Measurements from ENCODE around the gene RCL1. TPM values are rescaled to one million over a fixed set of nuclear protein-coding genes. Genes with fewer than 3 reads are reported as not detected.
A peak's percentile ranks its signal among the peaks of the same experiment; 100 is the strongest.
"Not testable (repeated sequence)": the region's sequence is repeated elsewhere in the genome, so short reads cannot be mapped to it uniquely, and the experiment has no call there.

The RCL1 gene
- total RNA-seq, 1 experiment from 2014 or later, result 9.5 TPM

DNA sequence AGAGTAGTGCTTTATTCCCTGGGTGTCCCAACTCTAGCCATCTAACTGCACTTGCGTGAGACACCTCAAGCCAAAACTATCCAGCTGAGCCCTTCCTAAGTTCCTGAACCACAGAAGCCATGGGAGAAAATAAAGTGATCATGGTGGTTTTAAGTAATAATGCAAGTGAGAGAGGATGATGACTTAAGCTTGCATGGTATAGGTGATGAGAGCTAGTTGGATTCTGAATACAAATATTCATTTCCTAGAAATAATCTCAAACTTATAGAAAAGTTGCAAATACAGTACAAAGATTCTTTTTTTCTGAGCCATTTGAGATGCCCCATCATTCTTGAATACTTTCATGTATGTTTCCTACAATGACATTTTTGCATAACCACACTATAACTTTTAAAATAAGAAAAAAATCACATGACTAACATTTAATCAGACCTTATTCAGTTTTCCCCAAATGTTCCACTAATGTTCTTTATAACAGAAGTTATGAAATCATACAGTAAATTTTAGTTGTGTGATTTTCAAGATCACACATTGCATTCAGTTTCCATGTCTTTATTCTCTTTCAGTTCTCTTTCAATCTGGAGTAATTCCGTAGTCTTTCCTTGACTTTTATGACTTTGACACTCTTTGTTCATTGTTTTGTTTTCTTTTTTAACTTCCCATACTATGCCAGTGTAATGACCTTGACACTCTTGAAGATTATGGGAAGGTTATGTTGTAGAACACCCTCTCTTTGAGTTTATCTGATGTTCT is 46.3 kb upstream of the RCL1 start:
- Histone ChIP-seq H3K79me2 (ENCODE audit: low read depth) (no peaks in the 10 kb centered on the region), H3K27ac (no peak overlapping the region), H3K4me2 (no peak overlapping the region), H3K9me3 (ENCODE audit: insufficient read depth, low read depth) (no peaks in the 10 kb centered on the region), H2AFZ (no peak overlapping the region), H3K4me1 (replicated peaks; ENCODE audit: insufficient read depth) (no peaks in the 10 kb centered on the region), H3K9me2 (ENCODE audit: insufficient read depth) (no peaks in the 10 kb centered on the region), H3K27me3 (ENCODE audit: insufficient read depth, low read depth) (no peaks in the 10 kb centered on the region), H3K4me3 (no peak overlapping the region), H3F3A (ENCODE audit: insufficient read depth, low read depth) (0 out of 2 replicates have a peak, but pooled peaks cover 6% of the 10 kb centered on the region), H3K36me3 (ENCODE audit: low read depth) (no peaks in the 10 kb centered on the region), H4K20me1 (ENCODE audit: insufficient read depth) (no peaks in the 10 kb centered on the region)
- CTCF ChIA-PET, result no interaction called here
- DNase-seq, result no peak
- POLR2A ChIA-PET (ENCODE audit: unreplicated experiment), result no interaction called here
- no TSS peak for BruUV-seq (replicated peaks)
- intact Hi-C loops (cut with micrococcal nuclease; ENCODE audit: unreplicated experiment), result loop anchor here (10.0 kb wide), 1 partner anchor 362 kb away; no protein-coding TSS in a partner anchor
- no peak for TF ChIP-seq EZH2 (IDR thresholded peaks at IDR 0.05; ENCODE audit: low read depth)
- TF ChIP-seq, protein P1, sequence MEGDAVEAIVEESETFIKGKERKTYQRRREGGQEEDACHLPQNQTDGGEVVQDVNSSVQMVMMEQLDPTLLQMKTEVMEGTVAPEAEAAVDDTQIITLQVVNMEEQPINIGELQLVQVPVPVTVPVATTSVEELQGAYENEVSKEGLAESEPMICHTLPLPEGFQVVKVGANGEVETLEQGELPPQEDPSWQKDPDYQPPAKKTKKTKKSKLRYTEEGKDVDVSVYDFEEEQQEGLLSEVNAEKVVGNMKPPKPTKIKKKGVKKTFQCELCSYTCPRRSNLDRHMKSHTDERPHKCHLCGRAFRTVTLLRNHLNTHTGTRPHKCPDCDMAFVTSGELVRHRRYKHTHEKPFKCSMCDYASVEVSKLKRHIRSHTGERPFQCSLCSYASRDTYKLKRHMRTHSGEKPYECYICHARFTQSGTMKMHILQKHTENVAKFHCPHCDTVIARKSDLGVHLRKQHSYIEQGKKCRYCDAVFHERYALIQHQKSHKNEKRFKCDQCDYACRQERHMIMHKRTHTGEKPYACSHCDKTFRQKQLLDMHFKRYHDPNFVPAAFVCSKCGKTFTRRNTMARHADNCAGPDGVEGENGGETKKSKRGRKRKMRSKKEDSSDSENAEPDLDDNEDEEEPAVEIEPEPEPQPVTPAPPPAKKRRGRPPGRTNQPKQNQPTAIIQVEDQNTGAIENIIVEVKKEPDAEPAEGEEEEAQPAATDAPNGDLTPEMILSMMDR (conservative IDR thresholded peaks at IDR 0.05), result no peak

DNA sequence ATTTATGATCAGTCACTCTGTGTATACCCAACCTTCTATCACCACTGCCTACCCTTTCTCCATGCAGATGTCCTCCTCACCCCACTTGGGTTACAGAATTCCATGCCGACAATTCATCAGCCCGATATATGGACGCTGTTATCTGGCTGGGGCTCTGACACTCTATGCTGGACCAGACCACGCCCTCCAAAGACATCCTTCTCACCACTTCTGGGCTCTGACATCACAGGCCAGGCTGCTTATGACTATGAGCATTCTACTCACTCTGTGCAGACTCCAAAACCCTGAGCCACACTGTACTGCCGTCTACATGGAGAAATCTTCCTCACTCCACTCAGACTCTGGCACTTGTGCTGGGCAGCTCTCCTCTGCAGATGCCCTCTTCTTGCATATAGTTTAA is 44.1 kb upstream of the RCL1 start:
- H4K20me1 ChIP-seq (ENCODE audit: insufficient read depth), result no peaks in the 10 kb centered on the region
- no peaks in the 10 kb centered on the region for H3K4me1 ChIP-seq (replicated peaks; ENCODE audit: insufficient read depth)
- no peaks in the 10 kb centered on the region for H3K79me2 ChIP-seq (ENCODE audit: low read depth)
- H3K4me2 ChIP-seq, result no peak overlapping the region
- CTCF ChIA-PET, result no interaction called here
- no peaks in the 10 kb centered on the region for H3K9me3 ChIP-seq (ENCODE audit: insufficient read depth, low read depth)
- no peak overlapping the region for H3K4me3 ChIP-seq
- BruUV-seq (replicated peaks), result no TSS peak
- no peaks in the 10 kb centered on the region for H3F3A ChIP-seq (ENCODE audit: insufficient read depth, low read depth)
- POLR2A ChIA-PET (ENCODE audit: unreplicated experiment), result no interaction called here
- DNase-seq, result no peak
- TF ChIP-seq, protein P1 (conservative IDR thresholded peaks at IDR 0.05), result no peak
- TF ChIP-seq EZH2 (IDR thresholded peaks at IDR 0.05; ENCODE audit: low read depth), result no peak
- no peak overlapping the region for H3K27ac ChIP-seq
- intact Hi-C loops (cut with micrococcal nuclease; ENCODE audit: unreplicated experiment), result loop anchor here (10.0 kb wide), 1 partner anchor 364 kb away; no protein-coding TSS in a partner anchor
- H3K36me3 ChIP-seq (ENCODE audit: low read depth), result no peaks in the 10 kb centered on the region
- no peak overlapping the region for H2AFZ ChIP-seq
- no peaks in the 10 kb centered on the region for H3K27me3 ChIP-seq (ENCODE audit: insufficient read depth, low read depth)
- H3K9me2 ChIP-seq (ENCODE audit: insufficient read depth), result no peaks in the 10 kb centered on the region

DNA sequence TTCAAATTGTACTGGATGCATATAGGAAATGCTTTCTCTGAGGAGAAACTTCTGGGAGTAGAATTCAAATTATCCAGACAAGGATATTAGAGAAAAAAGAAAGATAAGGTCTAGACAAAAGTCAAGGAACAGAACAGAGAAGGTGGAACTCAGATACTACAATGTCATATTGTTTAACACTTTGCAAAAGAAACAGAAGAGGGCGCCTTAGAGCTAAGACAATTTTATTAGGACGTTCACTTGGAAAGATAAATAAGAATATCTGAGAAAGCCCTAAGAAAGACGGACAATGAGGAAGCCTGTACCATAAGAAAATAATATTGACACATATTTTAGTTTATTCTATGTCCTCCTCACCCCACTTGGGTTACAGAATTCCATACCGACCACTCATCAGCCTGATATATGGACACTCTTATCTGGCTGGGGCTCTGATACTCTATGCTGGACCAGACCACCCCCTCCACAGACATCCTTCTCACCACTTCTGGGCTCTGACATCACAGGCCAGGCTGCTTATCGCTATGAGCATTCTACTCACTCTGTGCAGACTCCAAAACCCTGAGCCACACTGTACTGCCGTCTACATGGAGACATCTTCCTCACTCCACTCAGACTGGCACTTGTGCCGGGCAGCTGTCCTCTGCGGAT is 42.6 kb upstream of the RCL1 start:
- Histone ChIP-seq H3K27me3 (ENCODE audit: insufficient read depth, low read depth) (no peaks in the 10 kb centered on the region), H3K4me3 (no peak overlapping the region), H4K20me1 (ENCODE audit: insufficient read depth) (no peaks in the 10 kb centered on the region), H3K79me2 (ENCODE audit: low read depth) (no peaks in the 10 kb centered on the region), H2AFZ (no peak overlapping the region), H3K4me2 (no peak overlapping the region), H3K4me1 (replicated peaks; ENCODE audit: insufficient read depth) (no peaks in the 10 kb centered on the region), H3K27ac (no peak overlapping the region), H3F3A (ENCODE audit: insufficient read depth, low read depth) (no peaks in the 10 kb centered on the region), H3K9me2 (ENCODE audit: insufficient read depth) (no peaks in the 10 kb centered on the region), H3K9me3 (ENCODE audit: insufficient read depth, low read depth) (no peaks in the 10 kb centered on the region), H3K36me3 (ENCODE audit: low read depth) (no peaks in the 10 kb centered on the region)
- no TSS peak for BruUV-seq (replicated peaks)
- ChIA-PET CTCF (no interaction called here), POLR2A (ENCODE audit: unreplicated experiment) (interaction anchor here (0.6 kb wide), 1 partner anchor 700 kb away, joined by 3 read pairs; the partner anchor contains the start of gene CD274)
- no peak for DNase-seq
- intact Hi-C loops (cut with micrococcal nuclease; ENCODE audit: unreplicated experiment), result no loop called here
- TF ChIP-seq EZH2 (IDR thresholded peaks at IDR 0.05; ENCODE audit: low read depth), result no peak
- TF ChIP-seq, protein P1 (conservative IDR thresholded peaks at IDR 0.05), result peak; percentile 69

DNA sequence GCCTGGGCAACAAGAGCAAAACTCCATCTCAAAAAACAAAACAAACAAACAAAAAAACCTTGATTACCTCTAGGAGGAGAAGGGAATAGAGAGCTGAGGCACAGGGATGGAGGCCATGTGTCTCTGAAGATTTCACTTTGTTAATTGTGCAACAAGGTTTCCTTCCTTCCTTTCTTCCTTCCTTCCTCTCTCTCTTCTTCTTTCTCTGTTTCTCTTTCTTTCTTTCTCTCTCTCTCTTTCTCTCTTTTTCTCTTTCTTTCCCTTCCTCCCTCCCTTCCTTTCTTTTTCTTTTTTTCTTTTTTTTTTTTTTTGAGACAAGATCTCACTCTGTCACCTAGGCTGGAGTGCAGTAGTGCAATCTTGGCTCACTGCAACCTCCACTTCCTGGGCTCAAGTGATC is 38.2 kb upstream of the RCL1 start:
- H3K27me3 ChIP-seq (ENCODE audit: insufficient read depth, low read depth); intact Hi-C loops (cut with micrococcal nuclease; ENCODE audit: unreplicated experiment): not testable (repeated sequence)

More for the DNA sequence above, 38.2 kb upstream of the RCL1 start:
- not testable (repeated sequence) for H4K20me1 ChIP-seq (ENCODE audit: insufficient read depth); H2AFZ ChIP-seq; H3K4me2 ChIP-seq; H3K9me2 ChIP-seq (ENCODE audit: insufficient read depth); H3K79me2 ChIP-seq (ENCODE audit: low read depth); DNase-seq; BruUV-seq (replicated peaks); H3K27ac ChIP-seq; H3K9me3 ChIP-seq (ENCODE audit: insufficient read depth, low read depth); H3K4me3 ChIP-seq; H3K4me1 ChIP-seq (replicated peaks; ENCODE audit: insufficient read depth); H3F3A ChIP-seq (ENCODE audit: insufficient read depth, low read depth); H3K36me3 ChIP-seq (ENCODE audit: low read depth)
- ChIA-PET POLR2A (ENCODE audit: unreplicated experiment) (interaction anchor here (0.7 kb wide), 1 partner anchor 1394 kb away, joined by 5 read pairs; no protein-coding TSS in a partner anchor), CTCF (interaction anchor here (0.6 kb wide), 1 partner anchor 8 kb away, joined by 3 read pairs; no protein-coding TSS in a partner anchor)
